ENCODE measurements around the gene USP17L24. TPM values are rescaled to one million over a fixed set of nuclear protein-coding genes. Genes with fewer than 3 reads are reported as not detected.
"Not testable (repeated sequence)": the region's sequence is repeated elsewhere in the genome, so short reads cannot be mapped to it uniquely, and the experiment has no call there.

Gene USP17L24
- total RNA-seq, result not detected in 2 replicates

- H3K27ac Mint-ChIP-seq; H3K36me3 Mint-ChIP-seq (ENCODE audit: low read depth); H3K4me1 Mint-ChIP-seq; H3K27me3 Mint-ChIP-seq; H3K9me3 Mint-ChIP-seq; POLR2A ChIA-PET; CTCF ChIA-PET; intact Hi-C loops (cut with micrococcal nuclease); ATAC-seq (ENCODE audit: low read depth); DNase-seq; H3K4me3 Mint-ChIP-seq: not testable (repeated sequence)
Measured at GRCh38 chr4:9324865-9325264, at the start of gene USP17L24. USP17L24 (plus strand) TSS chr4:9325165; CDS start chr4:9325165, 0 bp downstream.

GRCh38 chr4:9324191-9324590 is 774 bp upstream of the USP17L24 start:
- H3K9me3 Mint-ChIP-seq; ATAC-seq (ENCODE audit: low read depth); H3K27ac Mint-ChIP-seq; H3K36me3 Mint-ChIP-seq (ENCODE audit: low read depth); DNase-seq; POLR2A ChIA-PET; H3K4me1 Mint-ChIP-seq; intact Hi-C loops (cut with micrococcal nuclease); CTCF ChIA-PET; H3K4me3 Mint-ChIP-seq; H3K27me3 Mint-ChIP-seq: not testable (repeated sequence)

GRCh38 chr4:9329611-9330010 is 4.6 kb downstream of the USP17L24 start, which contains the start of gene USP17L25:
USP17L25 (plus strand) TSS chr4:9329911; CDS start chr4:9329911, 0 bp downstream.
- intact Hi-C loops (cut with micrococcal nuclease); H3K9me3 Mint-ChIP-seq; POLR2A ChIA-PET; CTCF ChIA-PET; H3K27me3 Mint-ChIP-seq; ATAC-seq (ENCODE audit: low read depth); H3K27ac Mint-ChIP-seq; DNase-seq; H3K4me3 Mint-ChIP-seq; H3K4me1 Mint-ChIP-seq; H3K36me3 Mint-ChIP-seq (ENCODE audit: low read depth): not testable (repeated sequence)

- H3K27ac Mint-ChIP-seq, CTCF ChIA-PET: not testable (repeated sequence)
Measured at GRCh38 chr4:9334358-9334757, 9.4 kb downstream of the USP17L24 start, which contains the start of gene USP17L26. USP17L26 (plus strand) TSS chr4:9334658; CDS start chr4:9334658, 0 bp downstream.

GRCh38 chr4:9339103-9339502 is 14.1 kb downstream of the USP17L24 start, which contains the start of gene USP17L5:
USP17L5 (plus strand) TSS chr4:9339403; CDS start chr4:9339403, 0 bp downstream.
- H3K9me3 Mint-ChIP-seq; H3K27me3 Mint-ChIP-seq; DNase-seq; H3K4me3 Mint-ChIP-seq; CTCF ChIA-PET; ATAC-seq (ENCODE audit: low read depth); intact Hi-C loops (cut with micrococcal nuclease); H3K27ac Mint-ChIP-seq; H3K4me1 Mint-ChIP-seq; POLR2A ChIA-PET; H3K36me3 Mint-ChIP-seq (ENCODE audit: low read depth): not testable (repeated sequence)

More at GRCh38 chr4:9334358-9334757, 9.4 kb downstream of the USP17L24 start, which contains the start of gene USP17L26:
- H3K9me3 Mint-ChIP-seq; POLR2A ChIA-PET; H3K36me3 Mint-ChIP-seq (ENCODE audit: low read depth); DNase-seq; ATAC-seq (ENCODE audit: low read depth); H3K27me3 Mint-ChIP-seq; H3K4me1 Mint-ChIP-seq; intact Hi-C loops (cut with micrococcal nuclease); H3K4me3 Mint-ChIP-seq: not testable (repeated sequence)

GRCh38 chr4:9343848-9344247 is 18.9 kb downstream of the USP17L24 start, which contains the start of gene USP17L27:
USP17L27 (plus strand) TSS chr4:9344148; CDS start chr4:9344148, 0 bp downstream.
- H3K36me3 Mint-ChIP-seq (ENCODE audit: low read depth); POLR2A ChIA-PET; intact Hi-C loops (cut with micrococcal nuclease); H3K4me1 Mint-ChIP-seq; H3K27ac Mint-ChIP-seq; H3K27me3 Mint-ChIP-seq; ATAC-seq (ENCODE audit: low read depth); H3K4me3 Mint-ChIP-seq; H3K9me3 Mint-ChIP-seq; CTCF ChIA-PET; DNase-seq: not testable (repeated sequence)

- H3K36me3 Mint-ChIP-seq (ENCODE audit: low read depth); H3K9me3 Mint-ChIP-seq; CTCF ChIA-PET; H3K27ac Mint-ChIP-seq; ATAC-seq (ENCODE audit: low read depth); H3K27me3 Mint-ChIP-seq; POLR2A ChIA-PET; H3K4me3 Mint-ChIP-seq; DNase-seq; H3K4me1 Mint-ChIP-seq; intact Hi-C loops (cut with micrococcal nuclease): not testable (repeated sequence)
Measured at GRCh38 chr4:9348593-9348992, 23.6 kb downstream of the USP17L24 start, which contains the start of gene USP17L28. USP17L28 (plus strand) TSS chr4:9348893; CDS start chr4:9348893, 0 bp downstream.

GRCh38 chr4:9350866-9351265 is 25.9 kb downstream of the USP17L24 start:
- H3K36me3 Mint-ChIP-seq (ENCODE audit: low read depth); CTCF ChIA-PET; POLR2A ChIA-PET; H3K27me3 Mint-ChIP-seq; H3K27ac Mint-ChIP-seq; intact Hi-C loops (cut with micrococcal nuclease); H3K4me3 Mint-ChIP-seq; DNase-seq; H3K4me1 Mint-ChIP-seq; ATAC-seq (ENCODE audit: low read depth); H3K9me3 Mint-ChIP-seq: not testable (repeated sequence)

GRCh38 chr4:9353338-9353737 is 28.4 kb downstream of the USP17L24 start, which contains the start of gene USP17L29:
USP17L29 (plus strand) TSS chr4:9353638; CDS start chr4:9353638, 0 bp downstream.
- POLR2A ChIA-PET; intact Hi-C loops (cut with micrococcal nuclease); DNase-seq; CTCF ChIA-PET; H3K27ac Mint-ChIP-seq; H3K36me3 Mint-ChIP-seq (ENCODE audit: low read depth); H3K9me3 Mint-ChIP-seq; H3K4me1 Mint-ChIP-seq; H3K4me3 Mint-ChIP-seq; H3K27me3 Mint-ChIP-seq; ATAC-seq (ENCODE audit: low read depth): not testable (repeated sequence)

GRCh38 chr4:9362829-9363228 is 37.9 kb downstream of the USP17L24 start, which contains the start of gene USP17L30:
USP17L30 (plus strand) TSS chr4:9363129; CDS start chr4:9363129, 0 bp downstream.
- POLR2A ChIA-PET; intact Hi-C loops (cut with micrococcal nuclease); H3K27me3 Mint-ChIP-seq; H3K4me3 Mint-ChIP-seq; H3K36me3 Mint-ChIP-seq (ENCODE audit: low read depth); H3K27ac Mint-ChIP-seq; CTCF ChIA-PET; ATAC-seq (ENCODE audit: low read depth); DNase-seq; H3K4me1 Mint-ChIP-seq; H3K9me3 Mint-ChIP-seq: not testable (repeated sequence)

All from activated B cell treated with CpG ODN at 0.5 μM for 24 hours (primary cell).